HG02884 (cell line): ENCODE measurements around the gene ZNF497.
"Not testable (repeated sequence)": the region's sequence is repeated elsewhere in the genome, so short reads cannot be mapped to it uniquely, and the experiment has no call there.

ENCODE experiments used
- ATAC-seq: cut with Tn5 transposase; IDR thresholded peaks from one replicate; pipeline ENCODE4 v1.9.1; 2021; ENCODE audit warnings: mild to moderate bottlenecking, moderate library complexity; ENCODE audit not compliant: unreplicated experiment

The ZNF497 gene

GRCh38 chr19:58394821-58395219 is 32.3 kb upstream of the ZNF497 start:
- no peak for ATAC-seq

- ATAC-seq = no peak
These were observed 31.1 kb upstream of the ZNF497 start for GRCh38 chr19:58393725-58394033.

GRCh38 chr19:58392945-58393724 is 30.6 kb upstream of the ZNF497 start:
- no peak for ATAC-seq

- no peak for ATAC-seq
These were observed 25.6 kb upstream of the ZNF497 start for GRCh38 chr19:58388175-58388526.

- no peak for ATAC-seq
These were observed 25.0 kb upstream of the ZNF497 start for GRCh38 chr19:58387338-58388174.

- peak; percentile 76 for ATAC-seq
These were observed 24.2 kb upstream of the ZNF497 start, which contains the start of gene RPS5 for GRCh38 chr19:58386576-58387337. Gene RPS5, plus strand, starts transcription at chr19:58387269. Its CDS starts 869 bp downstream, at chr19:58388138.

GRCh38 chr19:58385891-58386575 is 23.5 kb upstream of the ZNF497 start:
- ATAC-seq = no peak

- ATAC-seq = no peak
These were observed 22.9 kb upstream of the ZNF497 start for GRCh38 chr19:58385313-58385890.

GRCh38 chr19:58382997-58383603 is 20.5 kb upstream of the ZNF497 start:
- ATAC-seq = no peak

- no peak for ATAC-seq
These were observed 19.1 kb upstream of the ZNF497 start for GRCh38 chr19:58381460-58382212.

GRCh38 chr19:58380662-58381459 is 18.3 kb upstream of the ZNF497 start, which contains the start of gene ZNF837:
Gene ZNF837, minus strand, starts transcription at chr19:58381030. Its CDS starts 11,698 bp downstream, at chr19:58369332.
- peak; percentile 75 for ATAC-seq

GRCh38 chr19:58380037-58380661 is 17.6 kb upstream of the ZNF497 start:
- ATAC-seq = no peak

GRCh38 chr19:58379246-58379645 is 16.7 kb upstream of the ZNF497 start:
- ATAC-seq = no peak

- not testable (repeated sequence) for ATAC-seq
These were observed 14.2 kb upstream of the ZNF497 start for GRCh38 chr19:58376724-58377123.

GRCh38 chr19:58374200-58374599 is 11.6 kb upstream of the ZNF497 start:
- ATAC-seq = no peak

- ATAC-seq = no peak
These were observed 10.0 kb upstream of the ZNF497 start for GRCh38 chr19:58372311-58373133.
